Lung microvascular endothelial cell (primary cell): ENCODE results near the gene CRMP1. TPM values are rescaled to one million over a fixed set of nuclear protein-coding genes. Genes with fewer than 3 reads are reported as not detected.

ENCODE experiments used
- DNase-seq, 2 donors: peaks; one replicate each; pipeline versions ENCODE4 v3.0.0 to v3.0.0-alpha.2; 2010; ENCODE audit warnings: low read depth in 2 of 2
- total RNA-seq: library from RNA; depleted of rRNA; stranded (reverse); fragments of >200 nt; gene quantifications from 2 replicates; pipeline ENCODE4 v1.2.1, GENCODE V29; 2014

CRMP1 gene
- total RNA-seq, 1 donor from 2014 or later, result under 0.01 TPM

DNA sequence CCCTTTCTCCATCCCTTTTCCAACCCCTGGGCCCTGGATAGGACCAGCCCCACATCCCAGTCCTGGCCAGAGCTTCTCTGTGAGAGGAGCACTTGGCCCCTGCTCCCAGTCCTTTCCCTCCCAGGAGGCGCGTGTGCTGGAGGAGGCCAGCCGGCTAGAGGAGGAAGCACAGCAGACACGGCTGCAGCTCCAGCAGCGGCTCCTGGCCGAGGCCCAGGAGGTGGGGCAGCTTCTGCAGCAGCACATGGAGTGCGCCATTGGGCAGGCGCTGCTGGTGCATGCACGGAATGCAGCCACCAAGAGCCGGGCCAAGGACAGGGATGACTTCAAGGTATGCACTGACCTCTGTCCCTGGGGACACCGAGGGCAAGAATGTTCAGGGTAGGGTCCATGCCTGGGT lies 94.4 kb downstream of the CRMP1 start:
- no peak for DNase-seq

DNA sequence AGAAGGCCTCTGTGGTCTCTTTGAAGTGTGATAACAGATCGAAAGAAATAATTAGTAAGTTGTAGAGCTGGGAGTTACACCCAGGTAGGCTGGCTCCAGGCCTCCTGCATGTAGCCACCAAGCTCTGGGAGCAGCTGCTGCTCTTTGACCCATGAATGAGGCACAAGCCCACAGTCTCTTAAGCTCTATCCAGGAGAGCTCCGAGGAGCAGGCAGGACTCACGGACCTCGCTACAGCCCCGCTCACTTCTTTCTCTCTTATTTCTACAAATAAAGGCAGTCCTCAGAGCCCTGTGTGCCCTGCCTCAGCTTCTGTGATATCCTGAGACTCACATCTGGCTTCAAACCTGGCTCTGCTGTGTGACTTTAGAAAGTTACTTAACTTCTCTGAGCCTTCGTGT lies 95.0 kb downstream of the CRMP1 start:
- DNase-seq, result no peak

DNA sequence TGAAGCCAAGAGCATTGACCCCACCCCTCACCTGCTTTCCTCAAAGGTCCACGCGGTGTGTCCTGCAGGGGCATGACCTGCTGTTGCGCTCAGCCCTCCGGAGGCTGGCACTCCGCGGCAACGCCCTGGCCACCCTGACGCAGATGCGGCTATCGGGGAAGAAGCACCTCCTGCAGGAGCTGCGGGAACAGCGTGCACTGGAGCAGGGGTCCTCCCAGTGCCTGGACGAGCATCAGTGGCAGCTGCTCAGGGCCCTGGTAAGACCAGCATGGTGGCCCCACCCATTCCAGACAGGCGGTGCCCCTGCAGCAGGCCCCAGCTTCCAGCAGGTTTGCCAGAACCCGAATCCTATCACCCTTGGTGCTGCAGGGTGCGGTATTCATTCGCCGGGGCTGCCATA lies 95.9 kb downstream of the CRMP1 start:
- DNase-seq, result no peak

DNA sequence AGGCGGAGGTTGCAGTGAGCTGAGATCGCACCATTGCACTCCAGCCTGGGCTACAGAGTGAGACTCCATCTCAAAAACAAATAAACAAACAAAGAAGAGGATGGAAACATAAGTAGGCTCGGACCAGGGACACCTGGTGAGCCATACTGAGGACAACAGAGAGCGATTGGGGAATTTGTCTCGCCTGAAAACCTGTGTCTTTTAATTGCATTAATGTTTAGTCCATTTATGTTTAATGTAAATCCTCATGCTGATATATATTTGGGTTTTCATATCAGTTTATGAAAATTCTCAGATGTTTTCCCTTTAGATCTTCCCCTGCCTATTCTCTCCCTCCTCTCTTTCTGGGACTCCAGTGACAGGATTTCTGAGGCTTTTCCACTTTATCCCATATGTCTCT lies 97.3 kb downstream of the CRMP1 start:
- DNase-seq, result no peak

DNA sequence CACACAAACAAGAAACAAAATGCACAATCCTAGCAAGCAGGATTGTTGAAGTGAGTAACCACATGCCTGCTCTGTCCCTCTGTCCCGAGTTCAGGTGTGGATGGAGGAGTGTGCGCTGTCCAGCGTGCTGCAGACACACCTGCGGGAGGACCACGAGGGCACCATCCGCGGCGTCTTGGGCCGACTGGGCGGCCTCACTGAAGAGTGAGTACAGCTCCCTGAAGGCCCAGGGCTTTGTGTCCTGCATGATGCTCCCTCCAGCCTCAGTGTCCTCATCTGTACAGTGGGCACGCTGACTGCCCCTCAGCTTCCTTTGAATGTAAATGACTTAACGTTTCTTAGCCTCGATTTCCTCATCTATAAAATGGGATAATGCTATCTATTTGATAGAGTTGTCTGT lies 99.4 kb downstream of the CRMP1 start:
- DNase-seq, result no peak

DNA sequence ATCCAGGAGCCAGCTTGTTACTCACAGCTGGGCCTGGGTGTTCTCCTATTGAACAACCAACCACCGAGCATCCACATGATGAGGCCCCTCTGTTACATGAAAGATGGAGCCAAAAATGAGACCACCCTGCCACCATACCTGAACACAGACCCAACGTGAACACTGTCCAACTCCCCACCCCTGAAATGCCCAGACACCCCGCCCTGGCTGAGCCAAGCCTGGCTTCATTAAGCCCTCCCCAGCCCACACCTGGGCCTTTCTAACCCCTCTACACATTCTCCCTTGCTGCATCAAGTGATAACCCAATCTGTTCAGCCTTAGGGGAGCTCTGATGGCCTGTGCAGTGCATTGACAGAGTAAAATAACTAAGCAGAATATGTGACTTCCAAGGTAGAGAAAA lies 101.2 kb downstream of the CRMP1 start:
- no peak for DNase-seq

DNA sequence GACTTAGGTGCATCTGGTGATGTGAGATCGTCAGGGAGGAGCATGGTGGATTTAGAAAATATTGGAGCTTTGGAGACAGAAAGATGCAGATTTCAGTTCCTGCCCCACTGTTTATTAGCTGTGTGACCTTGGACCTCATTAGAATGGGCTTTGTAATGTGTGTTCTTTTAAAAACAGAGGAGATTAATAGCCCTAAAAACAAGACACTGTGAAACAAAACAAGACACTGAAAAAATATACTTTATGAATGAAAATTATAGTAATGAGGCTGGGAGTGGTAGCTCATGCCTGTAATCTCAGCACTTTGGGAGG lies 102.4 kb downstream of the CRMP1 start:
- DNase-seq, result no peak

DNA sequence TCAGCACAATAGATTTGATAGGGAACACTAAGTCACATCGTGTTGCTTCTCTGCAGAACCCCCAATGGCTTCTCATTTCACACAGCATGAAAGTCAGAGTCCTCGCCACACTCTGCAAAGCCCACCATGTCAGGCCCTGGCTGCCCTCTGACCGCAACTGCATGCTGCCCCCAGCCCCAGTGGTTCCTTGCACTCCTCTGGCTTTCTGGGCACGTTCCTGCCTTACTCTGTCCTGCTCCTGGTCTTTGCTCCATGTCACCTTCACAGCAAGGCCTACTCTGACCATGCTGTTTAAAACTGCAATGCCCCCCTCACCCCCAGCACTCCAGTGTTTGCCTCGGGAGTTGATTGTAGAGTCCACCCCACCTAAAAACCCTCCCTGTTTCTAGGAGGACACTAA lies 103.7 kb downstream of the CRMP1 start:
- no peak for DNase-seq

DNA sequence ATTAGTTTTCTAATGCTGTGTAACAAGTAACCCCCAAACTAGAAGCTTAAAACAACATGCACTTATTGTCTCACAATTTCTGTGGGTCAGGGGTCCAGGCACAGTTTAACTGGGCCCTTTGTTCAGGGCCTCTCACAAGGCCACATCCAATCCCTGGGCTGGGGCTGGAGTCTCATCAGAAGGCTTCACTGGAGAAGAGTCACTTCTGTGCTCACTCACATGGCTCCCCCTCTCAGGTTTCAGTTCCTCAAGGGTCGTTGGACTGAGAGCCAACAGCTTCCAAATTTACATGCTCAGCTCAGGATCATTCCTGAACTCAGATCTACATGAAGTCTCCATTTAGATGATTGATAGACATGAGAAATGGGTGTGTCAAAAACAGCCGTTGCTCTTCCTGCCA lies 104.7 kb downstream of the CRMP1 start:
- DNase-seq, result no peak

DNA sequence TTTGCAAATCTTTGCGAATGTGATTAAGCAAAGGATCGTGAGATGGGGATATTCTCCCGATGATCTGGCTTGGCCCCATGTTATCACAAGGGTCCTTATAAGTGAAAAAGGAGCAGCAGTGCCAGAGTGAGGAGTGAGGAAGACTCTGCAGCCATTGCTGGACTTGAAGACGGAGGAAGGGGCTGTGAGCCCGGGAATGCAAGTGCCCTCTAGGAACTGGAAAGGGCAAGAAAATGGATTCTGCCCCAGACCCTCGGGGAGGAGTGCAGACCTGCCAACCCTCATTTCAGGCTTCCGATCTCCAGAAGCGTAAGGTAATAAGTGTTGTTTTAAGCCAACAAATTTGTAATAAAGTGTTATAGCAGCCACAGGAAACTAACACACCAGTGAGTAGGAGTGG lies 105.6 kb downstream of the CRMP1 start:
- DNase-seq, result no peak

DNA sequence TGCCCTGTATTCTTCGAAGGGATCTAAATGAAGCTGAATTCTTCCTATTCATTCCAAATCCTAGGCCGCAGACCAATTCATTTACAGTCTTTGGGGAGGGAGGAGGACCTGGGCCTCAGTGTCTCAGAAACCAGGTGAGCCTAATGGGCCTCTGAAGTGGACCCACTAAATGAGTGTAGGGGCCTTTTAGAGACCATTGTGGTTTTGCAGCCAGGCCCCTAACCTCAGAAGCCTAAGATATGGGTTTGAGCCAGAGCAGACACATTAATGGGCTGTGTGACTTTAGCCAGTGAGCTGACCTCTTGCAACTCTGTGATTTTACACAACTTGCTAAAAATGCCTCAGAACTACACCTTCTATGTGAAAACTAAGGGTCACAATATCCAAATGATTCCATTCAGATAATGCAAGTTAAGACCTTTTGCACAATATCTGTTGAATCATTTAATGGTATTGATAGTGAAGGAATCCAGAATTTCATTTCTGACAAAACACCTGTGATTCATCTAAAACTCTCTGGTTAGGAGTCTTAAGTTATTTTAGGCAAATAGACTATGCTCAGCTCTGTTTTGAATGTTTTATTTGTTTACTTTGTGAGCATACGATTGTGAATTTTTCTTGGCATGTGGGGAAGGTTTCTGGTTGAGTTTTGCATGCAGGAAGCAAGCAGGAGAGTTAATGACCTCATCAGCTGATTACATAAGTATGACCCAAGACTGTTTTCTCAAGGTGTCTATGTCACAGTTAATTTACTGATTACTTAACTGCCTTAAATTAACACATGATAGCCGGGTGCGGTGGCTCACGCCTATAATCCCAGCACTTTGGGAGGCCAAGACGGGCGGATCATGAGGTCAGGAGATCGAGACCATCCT lies 106.8 kb downstream of the CRMP1 start:
- peak in 1 of 2 donors; percentile 57 for DNase-seq

DNA sequence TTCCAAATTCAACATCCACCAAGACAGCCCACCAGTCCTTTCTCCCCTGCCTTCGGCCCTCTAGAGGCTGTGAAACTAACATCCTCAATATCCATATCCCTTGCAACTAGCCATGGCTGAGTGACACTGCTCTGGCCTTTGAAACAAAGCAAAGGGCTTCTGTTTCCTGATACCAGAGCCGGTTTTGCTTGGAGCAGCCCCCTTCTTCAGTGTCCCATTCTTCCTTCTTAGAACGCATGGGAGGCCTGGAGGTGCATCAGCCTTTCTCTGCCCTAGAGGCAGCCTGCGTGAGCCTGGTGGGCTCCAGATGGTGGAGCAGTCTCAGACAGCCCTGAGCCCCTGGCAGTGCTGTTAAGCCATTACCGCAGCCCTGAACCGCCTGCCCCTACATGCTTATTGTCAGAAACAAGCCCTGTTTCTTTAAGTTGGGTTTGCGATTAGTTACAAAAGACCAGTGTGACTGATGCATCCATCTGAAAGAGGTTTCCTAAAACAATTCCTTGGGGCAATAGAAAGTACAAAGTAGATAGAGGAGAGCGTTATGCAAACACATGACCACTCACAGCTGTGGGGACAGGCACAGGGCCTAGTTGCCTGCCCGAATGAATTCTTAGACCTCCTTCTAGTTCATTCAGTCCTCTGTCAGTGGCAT lies 107.8 kb downstream of the CRMP1 start:
- DNase-seq, result no peak

DNA sequence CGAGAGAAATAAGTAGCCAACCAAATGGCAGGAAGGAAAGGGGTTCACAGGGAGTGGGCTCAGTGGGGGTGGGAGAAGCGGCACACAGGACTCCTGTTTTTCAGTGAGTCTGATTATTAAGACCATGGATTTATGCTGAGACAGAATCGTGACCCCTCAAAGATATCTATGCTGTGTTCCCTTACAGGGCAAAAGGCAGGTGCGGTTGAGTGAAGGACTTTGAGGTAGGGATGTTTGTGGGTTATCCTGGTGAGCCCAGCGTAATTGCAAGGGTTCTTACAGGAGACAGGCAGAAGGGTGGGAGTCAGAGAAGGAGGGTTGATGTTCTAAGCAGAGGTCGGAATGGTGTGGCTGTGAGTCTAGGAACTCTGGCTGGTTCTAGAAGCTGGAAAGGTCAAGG lies 108.9 kb downstream of the CRMP1 start:
- no peak for DNase-seq

DNA sequence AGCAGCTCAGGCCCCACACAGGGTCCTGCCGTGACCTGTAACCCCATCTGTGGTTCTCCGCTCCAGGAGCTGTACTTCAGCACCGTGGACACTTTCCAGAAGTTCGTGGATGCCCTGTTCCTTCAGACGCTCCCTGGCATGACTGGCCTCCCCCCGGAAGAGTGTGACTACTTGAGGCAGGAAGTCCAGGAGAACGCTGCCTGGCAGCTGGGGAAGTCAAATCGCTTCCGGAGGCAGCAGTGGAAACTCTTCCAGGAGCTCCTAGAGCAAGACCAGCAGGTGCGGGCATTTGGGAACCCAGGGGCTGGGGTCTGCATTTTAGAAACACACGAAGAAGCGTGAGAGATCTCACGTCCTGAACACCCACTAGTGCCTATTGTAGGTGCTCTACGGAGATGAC lies 109.4 kb downstream of the CRMP1 start:
- peak in 1 of 2 donors; percentile 39 for DNase-seq

DNA sequence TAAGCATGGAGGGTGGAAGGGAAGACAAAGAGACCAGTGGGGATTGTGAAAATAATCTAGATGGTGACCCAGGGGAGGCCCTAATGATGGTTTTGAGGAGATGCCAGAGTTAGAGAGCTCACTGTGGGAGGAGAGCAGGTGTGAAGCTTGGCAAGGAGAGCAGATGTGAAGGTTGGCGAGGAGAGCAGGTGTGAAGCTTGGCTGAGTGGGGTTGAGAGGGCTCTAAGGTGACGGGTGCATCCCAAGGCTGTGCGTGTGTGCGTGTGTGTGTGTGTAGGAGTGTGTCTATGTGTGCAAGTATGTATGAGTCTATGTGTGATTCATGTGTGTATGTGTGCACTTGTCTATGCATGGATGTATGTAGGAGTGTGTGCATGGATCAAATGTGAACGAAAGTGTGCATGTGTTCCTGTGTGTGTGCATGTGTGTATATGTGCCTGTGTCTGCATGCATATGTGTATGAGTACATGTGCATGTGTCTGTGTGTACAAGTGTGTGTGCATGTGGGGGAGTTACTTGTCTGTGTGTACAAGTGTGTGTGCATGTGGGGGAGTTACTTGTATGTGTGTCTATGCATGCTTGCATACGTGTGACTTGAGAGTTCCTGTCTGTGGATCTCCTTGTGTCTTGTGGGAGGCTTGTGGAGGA lies 109.9 kb downstream of the CRMP1 start:
- no peak for DNase-seq

DNA sequence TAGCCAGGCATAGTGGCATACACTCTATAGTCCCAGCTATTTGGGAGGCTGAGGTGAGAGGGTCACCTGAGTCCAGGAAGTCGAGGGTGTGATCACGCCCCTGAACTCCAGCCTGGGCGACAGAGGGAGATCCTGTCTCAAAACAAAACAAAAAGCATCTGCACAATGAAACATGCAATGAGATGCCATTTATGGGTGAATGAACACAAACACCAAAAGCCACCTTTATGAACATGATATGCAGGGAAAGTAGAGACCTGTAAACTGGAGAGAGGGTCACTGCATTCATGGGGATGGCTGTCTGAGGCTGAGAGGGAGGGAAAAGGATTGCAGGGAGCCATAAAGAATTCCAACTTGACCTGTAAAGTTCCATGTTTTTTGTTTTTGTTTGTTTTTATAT lies 111.2 kb downstream of the CRMP1 start:
- no peak for DNase-seq

DNA sequence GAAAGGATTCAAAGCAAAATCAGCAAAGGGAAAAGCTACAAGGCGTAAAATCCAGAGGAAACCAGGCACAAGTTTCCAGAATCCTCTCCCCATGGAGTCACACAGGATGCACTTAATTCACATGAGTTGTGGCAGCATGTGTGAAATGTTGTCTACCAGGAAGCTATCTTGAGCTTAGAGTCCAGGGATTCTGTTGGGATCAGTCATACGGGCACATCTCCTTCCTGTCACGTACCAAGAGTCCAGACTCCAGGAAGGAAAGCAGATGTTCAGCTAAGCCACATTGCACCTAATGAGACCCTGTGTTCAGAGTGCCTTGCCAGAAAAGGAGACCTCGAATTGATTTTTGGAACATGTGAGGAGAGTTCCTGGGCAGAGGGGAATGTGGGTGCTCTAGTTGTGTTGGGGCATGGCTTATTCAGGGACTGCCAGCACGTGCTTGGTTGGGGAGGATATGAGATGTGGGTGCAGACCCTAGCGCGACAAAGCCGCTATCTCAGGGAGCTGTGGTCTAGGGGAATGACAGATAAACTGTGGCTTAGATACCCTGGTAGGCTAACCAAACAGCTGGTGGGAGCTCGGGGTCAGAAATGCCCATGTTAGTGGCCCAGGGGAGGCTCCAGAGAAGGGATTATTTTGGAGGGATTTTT lies 111.9 kb downstream of the CRMP1 start:
- DNase-seq, result peak; percentile 25 to 72

DNA sequence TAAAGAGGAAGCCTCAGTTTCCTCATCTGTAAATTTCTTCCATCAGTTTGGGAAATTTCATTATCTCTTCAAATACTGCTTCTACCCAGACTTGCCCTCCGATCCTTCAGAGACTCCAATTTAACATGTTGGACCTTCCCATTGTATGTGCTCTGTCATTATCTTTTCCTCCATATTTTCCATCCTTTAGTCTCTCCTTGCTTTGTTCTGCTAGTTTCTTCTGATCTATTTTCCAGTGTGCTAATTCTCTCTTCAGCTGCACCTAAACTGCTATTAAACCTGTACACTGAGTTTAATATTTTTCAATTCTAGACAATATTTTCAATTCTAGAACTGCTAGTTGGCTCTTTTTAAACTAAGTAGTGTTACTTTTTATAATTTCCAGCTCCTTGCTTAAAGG lies 116.4 kb downstream of the CRMP1 start:
- DNase-seq, result no peak

DNA sequence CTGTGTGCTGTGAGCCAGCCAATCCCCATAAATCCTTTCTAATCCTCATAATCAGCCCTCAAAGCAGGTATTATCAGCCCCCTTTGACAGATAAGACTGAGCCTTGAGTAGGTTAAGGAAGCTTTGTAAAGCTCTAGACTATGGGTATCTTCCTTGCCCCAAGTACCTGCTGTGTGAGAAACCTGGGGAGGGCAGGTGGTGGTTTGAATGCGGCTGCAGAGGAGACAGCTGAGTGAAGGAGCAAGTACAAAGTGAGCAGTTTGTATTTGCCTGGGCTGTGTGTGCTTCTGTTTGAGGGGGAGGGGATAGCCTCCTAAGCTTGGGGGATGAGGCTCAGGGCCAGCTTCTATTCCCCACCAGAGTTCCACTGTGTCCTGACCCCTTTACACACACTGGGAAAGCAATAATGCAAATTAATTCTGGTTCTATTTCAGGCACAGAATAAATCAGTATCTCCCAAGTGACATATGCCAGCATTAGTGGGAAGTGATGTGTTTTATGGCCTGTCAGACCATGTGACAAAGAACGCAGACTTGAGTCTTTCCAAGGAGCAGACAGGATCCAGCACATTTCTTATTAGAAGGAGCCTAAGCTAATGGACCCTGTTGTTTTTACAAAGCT lies 118.4 kb downstream of the CRMP1 start:
- no peak for DNase-seq

DNA sequence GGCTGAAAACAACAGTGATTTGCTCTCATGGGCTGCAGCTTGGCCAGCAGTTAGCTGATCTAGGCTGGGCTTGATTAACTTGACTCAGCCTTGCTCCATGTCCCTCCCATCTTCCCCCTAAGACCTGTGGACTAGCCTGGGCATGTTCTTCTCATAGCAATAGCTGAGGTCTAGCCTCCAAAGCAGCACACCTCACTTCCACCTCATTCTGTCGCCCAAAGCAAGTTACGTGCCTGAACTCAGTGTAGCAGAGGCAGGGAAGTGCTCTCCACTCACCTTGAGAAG lies 119.7 kb downstream of the CRMP1 start:
- no peak for DNase-seq

DNA sequence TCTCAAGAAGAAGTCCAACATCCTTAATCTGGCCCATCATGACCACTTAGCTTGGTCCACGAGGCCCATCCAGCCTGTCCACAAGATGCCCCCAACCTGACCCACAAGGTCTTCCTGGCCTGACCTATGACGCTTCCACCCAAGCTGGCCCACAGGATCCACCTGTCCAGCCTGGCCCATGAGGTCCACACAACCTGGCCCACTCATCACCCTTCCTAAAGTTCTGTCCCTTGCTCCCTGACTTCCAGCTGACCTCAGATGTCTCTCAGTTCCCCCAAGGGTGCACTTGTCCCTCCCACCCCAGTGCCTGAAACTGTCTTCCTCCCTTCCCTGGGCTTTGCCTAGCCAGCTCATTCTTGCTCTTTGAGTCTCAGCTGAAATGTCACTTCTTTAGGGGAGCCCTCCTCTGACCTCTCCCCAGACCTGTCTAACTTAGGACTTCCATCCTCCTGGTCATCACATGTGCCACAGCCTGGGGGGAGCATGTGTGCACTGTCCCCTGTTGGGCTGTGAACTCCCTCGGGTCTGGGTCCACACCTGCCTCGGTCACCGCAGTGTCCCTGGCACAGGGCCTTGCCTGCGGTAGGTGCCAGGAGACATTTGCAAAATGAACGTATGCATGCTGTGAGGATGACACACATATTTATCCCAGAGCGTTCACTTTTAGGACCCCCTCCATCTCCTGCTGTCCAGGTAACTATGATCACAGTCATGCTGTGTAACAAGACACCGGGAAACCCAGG lies 120.2 kb downstream of the CRMP1 start:
- no peak for DNase-seq
